ENCODE measurements around the gene JAKMIP2. TPM values are rescaled to one million over a fixed set of nuclear protein-coding genes. Genes with fewer than 3 reads are reported as not detected.

JAKMIP2 gene
- total RNA-seq, 2 donors from 2014 or later: 2.4 to 4.1 TPM

DNA sequence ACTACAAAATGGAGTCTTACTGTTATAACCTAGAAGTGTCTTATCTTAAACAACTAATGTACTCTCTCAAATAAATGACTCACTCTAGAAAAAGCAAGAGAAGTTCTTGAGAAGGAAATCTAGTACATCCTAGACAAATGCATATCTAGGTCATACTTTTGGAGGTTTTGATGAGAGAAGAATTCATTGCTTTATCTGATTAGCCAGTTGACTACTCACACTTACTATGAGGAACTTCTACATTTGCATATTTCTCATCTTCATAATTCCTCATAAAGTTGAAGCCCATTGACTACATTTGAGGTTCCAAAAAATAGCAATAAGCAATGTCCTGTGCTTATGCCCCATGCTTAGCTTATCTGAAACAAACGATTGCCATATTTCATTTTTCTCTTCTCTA is 2.8 kb downstream of the JAKMIP2 start:
- no peaks in the 10 kb centered on the region for H3K36me3 Mint-ChIP-seq (ENCODE audit: low read depth)
- H3K4me3 Mint-ChIP-seq: no peak overlapping the region
- H3K9me3 ChIP-seq (ENCODE audit: control insufficient read depth, low read length, poor library complexity, severe bottlenecking): no peaks in the 10 kb centered on the region
- DNase-seq (no peak), ATAC-seq (no peak)
- no peaks in the 10 kb centered on the region for H3K27me3 Mint-ChIP-seq
- peaks cover 19% of the 10 kb centered on the region for H3K4me1 Mint-ChIP-seq
- no peak overlapping the region for H3K27ac Mint-ChIP-seq

GRCh38 chr5:147776989-147777388 is 5.5 kb downstream of the JAKMIP2 start:
- no peak for ATAC-seq
- no peak overlapping the region for H3K27ac Mint-ChIP-seq
- H3K36me3 Mint-ChIP-seq (ENCODE audit: low read depth): no peaks in the 10 kb centered on the region
- H3K4me3 Mint-ChIP-seq: no peak overlapping the region
- H3K27me3 Mint-ChIP-seq: no peaks in the 10 kb centered on the region
- H3K9me3 ChIP-seq (ENCODE audit: control insufficient read depth, low read length, poor library complexity, severe bottlenecking): no peaks in the 10 kb centered on the region
- peaks cover 14% of the 10 kb centered on the region for H3K4me1 Mint-ChIP-seq
- DNase-seq: no peak

DNA sequence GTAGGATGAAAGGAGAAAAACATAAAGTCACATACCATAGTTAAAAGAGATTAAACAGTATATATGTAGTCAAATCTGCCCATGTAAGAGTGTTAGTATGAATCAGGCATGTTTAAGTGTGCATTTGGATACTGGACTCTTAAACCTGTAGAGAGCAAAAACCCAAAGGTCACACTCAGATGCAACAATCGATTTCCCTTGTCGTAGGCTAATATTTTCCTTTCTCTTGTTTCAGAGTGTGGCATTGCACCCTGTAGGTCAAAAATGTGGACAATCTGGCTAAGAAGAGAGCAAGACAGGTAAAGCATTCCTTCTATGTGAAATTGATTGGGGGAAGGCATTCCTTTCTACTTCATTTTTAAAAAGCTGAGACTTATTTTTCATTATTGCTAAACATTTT is 8.9 kb downstream of the JAKMIP2 start:
- Mint-ChIP-seq H3K27me3 (no peaks in the 10 kb centered on the region), H3K27ac (no peak overlapping the region), H3K4me1 (no peaks in the 10 kb centered on the region), H3K36me3 (ENCODE audit: low read depth) (no peaks in the 10 kb centered on the region), H3K4me3 (no peak overlapping the region)
- DNase-seq: no peak
- no peaks in the 10 kb centered on the region for H3K9me3 ChIP-seq (ENCODE audit: control insufficient read depth, low read length, poor library complexity, severe bottlenecking)
- no peak for ATAC-seq

DNA sequence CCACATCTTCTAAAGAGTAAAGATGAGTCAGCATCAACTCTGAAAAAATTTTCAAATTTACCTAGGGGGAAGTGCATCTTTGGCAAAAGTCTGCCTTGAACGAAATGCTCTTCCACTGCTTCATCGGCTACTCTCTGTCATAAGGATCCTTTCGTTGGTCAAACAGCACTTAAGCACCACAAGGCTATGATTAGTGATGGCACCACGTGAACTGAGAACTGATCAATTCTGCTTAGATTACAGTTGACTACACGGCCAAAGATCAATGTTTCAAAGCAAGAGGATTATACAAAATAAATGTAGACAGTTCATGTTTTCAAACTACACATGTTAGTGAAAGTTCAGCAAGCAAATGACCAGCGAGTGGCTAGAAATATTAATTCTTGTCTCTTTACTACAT is 9.4 kb downstream of the JAKMIP2 start:
- Mint-ChIP-seq H3K36me3 (ENCODE audit: low read depth) (no peaks in the 10 kb centered on the region), H3K4me3 (no peak overlapping the region), H3K4me1 (no peaks in the 10 kb centered on the region), H3K27me3 (no peaks in the 10 kb centered on the region), H3K27ac (no peak overlapping the region)
- DNase-seq (no peak), ATAC-seq (no peak)
- H3K9me3 ChIP-seq (ENCODE audit: control insufficient read depth, low read length, poor library complexity, severe bottlenecking): no peaks in the 10 kb centered on the region

DNA sequence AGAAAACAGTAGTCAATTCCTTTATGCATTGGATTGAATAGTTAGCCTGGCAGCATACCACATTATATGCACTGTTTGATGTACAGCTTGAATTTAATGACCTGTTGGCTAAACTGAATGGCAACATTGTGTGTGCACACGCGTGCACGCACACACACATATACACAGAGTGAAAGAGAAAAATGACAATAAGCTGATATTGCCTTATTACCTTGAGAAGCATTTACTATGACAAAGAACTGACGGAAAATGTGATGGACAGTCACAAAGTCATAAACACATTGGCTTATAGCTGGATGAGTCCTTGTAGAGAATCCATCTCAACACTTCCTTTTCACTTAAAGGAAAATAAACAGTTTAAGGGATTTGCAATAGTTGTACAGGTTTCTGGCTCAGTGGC is 15.5 kb downstream of the JAKMIP2 start:
- H3K9me3 ChIP-seq (ENCODE audit: control insufficient read depth, low read length, poor library complexity, severe bottlenecking): no peaks in the 10 kb centered on the region
- Mint-ChIP-seq H3K27me3 (no peaks in the 10 kb centered on the region), H3K36me3 (ENCODE audit: low read depth) (no peaks in the 10 kb centered on the region), H3K4me1 (no peaks in the 10 kb centered on the region), H3K4me3 (no peak overlapping the region), H3K27ac (no peak overlapping the region)
- no peak for DNase-seq
- no peak for ATAC-seq

- Mint-ChIP-seq H3K4me1 (no peaks in the 10 kb centered on the region), H3K27ac (no peak overlapping the region), H3K27me3 (no peaks in the 10 kb centered on the region), H3K4me3 (no peak overlapping the region), H3K36me3 (ENCODE audit: low read depth) (no peaks in the 10 kb centered on the region)
- no peak for DNase-seq
- no peaks in the 10 kb centered on the region for H3K9me3 ChIP-seq (ENCODE audit: control insufficient read depth, low read length, poor library complexity, severe bottlenecking)
- ATAC-seq: no peak
Observed at GRCh38 chr5:147763791-147764525, 18.6 kb downstream of the JAKMIP2 start.

DNA sequence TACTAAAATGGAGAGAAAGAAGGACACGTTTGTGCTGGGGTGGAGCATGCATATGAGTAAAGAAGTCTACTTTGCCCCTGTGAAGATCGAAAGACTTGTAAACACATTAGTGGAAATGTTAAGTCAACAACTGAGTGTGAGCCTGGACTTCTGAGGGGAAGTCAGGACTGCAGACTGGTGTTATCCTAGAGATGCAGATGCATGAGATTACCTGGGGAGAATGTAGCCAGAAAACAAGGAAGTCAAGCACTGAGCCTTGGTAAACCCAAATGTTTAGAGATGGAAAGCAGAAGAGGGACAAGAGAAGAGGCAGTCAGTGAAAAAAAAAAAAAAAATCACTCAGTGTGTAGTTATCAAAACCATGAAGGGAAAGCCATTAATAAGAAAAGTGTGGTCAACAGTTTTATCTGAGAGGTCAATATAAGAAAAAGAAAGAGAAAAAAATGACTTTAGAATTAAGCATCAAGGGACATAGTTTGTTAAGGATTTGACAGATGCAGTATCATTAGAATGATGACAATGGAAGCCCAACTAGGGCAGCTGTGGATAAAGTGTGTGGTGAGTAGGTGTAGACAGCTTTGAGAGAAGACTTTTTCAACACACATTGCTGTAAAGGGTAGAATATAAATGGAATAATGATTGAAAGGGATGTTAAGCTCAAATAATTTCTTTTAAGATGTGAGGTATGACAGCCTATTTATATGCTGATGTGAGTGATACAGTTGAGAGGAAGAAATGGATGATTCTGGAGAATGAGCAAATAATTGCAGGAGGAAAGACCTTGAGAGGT is 22.2 kb downstream of the JAKMIP2 start:
- no peaks in the 10 kb centered on the region for H3K27me3 Mint-ChIP-seq
- H3K27ac Mint-ChIP-seq: no peak overlapping the region
- no peaks in the 10 kb centered on the region for H3K9me3 ChIP-seq (ENCODE audit: control insufficient read depth, low read length, poor library complexity, severe bottlenecking)
- DNase-seq (no peak), ATAC-seq (no peak)
- H3K4me1 Mint-ChIP-seq: no peaks in the 10 kb centered on the region
- H3K36me3 Mint-ChIP-seq (ENCODE audit: low read depth): no peaks in the 10 kb centered on the region
- H3K4me3 Mint-ChIP-seq: no peak overlapping the region

GRCh38 chr5:147759441-147759840 is 23.1 kb downstream of the JAKMIP2 start:
- H3K4me3 Mint-ChIP-seq: no peak overlapping the region
- no peak for DNase-seq
- no peak overlapping the region for H3K27ac Mint-ChIP-seq
- no peak for ATAC-seq
- no peaks in the 10 kb centered on the region for H3K36me3 Mint-ChIP-seq (ENCODE audit: low read depth)
- H3K27me3 Mint-ChIP-seq: no peaks in the 10 kb centered on the region
- H3K9me3 ChIP-seq (ENCODE audit: control insufficient read depth, low read length, poor library complexity, severe bottlenecking): no peaks in the 10 kb centered on the region
- no peaks in the 10 kb centered on the region for H3K4me1 Mint-ChIP-seq

DNA sequence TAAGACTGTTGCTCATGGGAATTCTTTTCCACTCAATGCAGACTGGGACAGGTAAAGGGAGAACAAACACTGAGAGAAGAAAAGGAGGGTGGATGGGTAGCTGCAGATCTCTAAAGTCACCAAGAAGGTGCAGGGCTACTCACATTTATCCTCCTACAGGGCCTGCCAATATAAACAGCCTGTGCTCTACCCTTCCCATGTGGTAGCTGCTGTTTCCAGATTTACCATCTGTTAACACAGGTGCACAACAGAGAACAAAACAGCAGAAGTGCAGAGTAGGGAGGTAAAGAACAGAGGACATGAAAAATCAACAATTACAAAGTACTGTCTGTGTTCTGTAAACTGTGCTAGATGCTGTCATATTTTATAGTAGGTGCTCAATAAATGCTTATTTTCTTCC is 26.0 kb downstream of the JAKMIP2 start:
- no peaks in the 10 kb centered on the region for H3K9me3 ChIP-seq (ENCODE audit: control insufficient read depth, low read length, poor library complexity, severe bottlenecking)
- no peaks in the 10 kb centered on the region for H3K4me1 Mint-ChIP-seq
- H3K27ac Mint-ChIP-seq: no peak overlapping the region
- no peak for ATAC-seq
- no peaks in the 10 kb centered on the region for H3K36me3 Mint-ChIP-seq (ENCODE audit: low read depth)
- DNase-seq: no peak
- no peak overlapping the region for H3K4me3 Mint-ChIP-seq
- H3K27me3 Mint-ChIP-seq: no peaks in the 10 kb centered on the region

DNA sequence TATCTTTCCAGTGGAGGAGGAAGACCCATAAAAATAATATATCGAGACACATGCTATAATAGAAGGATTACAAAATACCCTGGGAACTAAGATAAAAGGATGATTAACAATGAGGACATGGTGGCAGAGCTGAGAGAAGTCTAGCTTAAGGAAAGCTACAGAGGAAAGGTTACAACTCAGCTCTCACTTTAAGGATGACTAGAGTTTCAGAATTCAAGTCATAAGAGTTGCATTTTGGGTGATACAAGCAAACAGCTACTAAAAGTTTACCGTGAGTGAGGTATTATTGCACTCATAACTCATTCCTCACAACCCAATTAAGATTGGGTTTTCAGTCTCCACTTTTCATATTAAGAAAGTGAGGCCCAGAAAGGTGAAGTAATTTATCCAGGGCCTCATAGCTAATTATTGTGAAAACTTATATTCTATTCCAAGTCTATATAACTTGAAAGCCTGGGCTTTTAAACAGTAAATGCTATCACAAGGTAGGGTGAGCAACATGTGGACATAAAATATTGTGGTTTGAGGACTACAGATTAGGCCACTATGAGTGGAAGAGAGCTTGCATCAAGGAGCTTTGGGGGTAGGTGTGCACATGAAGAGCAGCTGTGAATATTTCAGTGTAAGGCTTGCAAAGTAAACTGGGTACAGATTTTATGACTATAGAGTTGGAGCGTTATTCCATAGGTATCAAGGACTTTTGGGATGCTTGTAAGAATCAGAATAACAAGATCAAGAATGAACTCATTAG is 28.0 kb downstream of the JAKMIP2 start:
- H3K4me1 Mint-ChIP-seq: no peaks in the 10 kb centered on the region
- ATAC-seq (no peak), DNase-seq (no peak)
- H3K4me3 Mint-ChIP-seq: no peak overlapping the region
- no peaks in the 10 kb centered on the region for H3K27me3 Mint-ChIP-seq
- no peak overlapping the region for H3K27ac Mint-ChIP-seq
- no peaks in the 10 kb centered on the region for H3K9me3 ChIP-seq (ENCODE audit: control insufficient read depth, low read length, poor library complexity, severe bottlenecking)
- H3K36me3 Mint-ChIP-seq (ENCODE audit: low read depth): no peaks in the 10 kb centered on the region

- Mint-ChIP-seq H3K36me3 (ENCODE audit: low read depth) (no peaks in the 10 kb centered on the region), H3K4me1 (no peaks in the 10 kb centered on the region), H3K27ac (no peak overlapping the region), H3K27me3 (no peaks in the 10 kb centered on the region), H3K4me3 (no peak overlapping the region)
- no peak for DNase-seq
- ATAC-seq: no peak
- H3K9me3 ChIP-seq (ENCODE audit: control insufficient read depth, low read length, poor library complexity, severe bottlenecking): no peaks in the 10 kb centered on the region
Observed at GRCh38 chr5:147753765-147754164, 28.8 kb downstream of the JAKMIP2 start.

GRCh38 chr5:147752666-147753290 is 29.8 kb downstream of the JAKMIP2 start:
- Mint-ChIP-seq H3K36me3 (ENCODE audit: low read depth) (no peaks in the 10 kb centered on the region), H3K4me3 (no peak overlapping the region), H3K27me3 (no peaks in the 10 kb centered on the region), H3K27ac (no peak overlapping the region), H3K4me1 (no peaks in the 10 kb centered on the region)
- DNase-seq: no peak
- no peak for ATAC-seq
- no peaks in the 10 kb centered on the region for H3K9me3 ChIP-seq (ENCODE audit: control insufficient read depth, low read length, poor library complexity, severe bottlenecking)

DNA sequence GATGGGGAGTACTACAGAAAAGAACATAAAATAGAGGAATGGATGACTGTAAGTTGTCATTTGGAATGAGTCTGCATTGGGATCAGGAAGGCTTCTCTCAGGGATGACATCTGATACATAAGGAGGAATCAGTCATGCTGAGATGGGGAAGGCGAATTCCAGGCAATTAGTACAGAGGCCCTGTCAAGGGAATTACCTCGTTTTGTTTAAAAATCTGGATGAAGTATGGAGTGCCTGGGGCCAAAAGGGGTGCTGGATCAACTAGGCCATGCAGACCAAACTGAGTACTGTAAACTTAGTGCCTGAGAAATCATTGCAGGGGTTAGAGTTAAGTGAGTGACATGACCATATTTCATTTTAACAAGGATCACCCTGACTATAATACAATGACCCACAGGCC is 30.5 kb downstream of the JAKMIP2 start:
- DNase-seq (no peak), ATAC-seq (no peak)
- no peaks in the 10 kb centered on the region for H3K9me3 ChIP-seq (ENCODE audit: control insufficient read depth, low read length, poor library complexity, severe bottlenecking)
- no peaks in the 10 kb centered on the region for H3K4me1 Mint-ChIP-seq
- no peak overlapping the region for H3K27ac Mint-ChIP-seq
- no peak overlapping the region for H3K4me3 Mint-ChIP-seq
- H3K36me3 Mint-ChIP-seq (ENCODE audit: low read depth): no peaks in the 10 kb centered on the region
- H3K27me3 Mint-ChIP-seq: no peaks in the 10 kb centered on the region
